Smooth muscle cell (in vitro differentiated cells): ENCODE results near the gene MKKS. TPM values are rescaled to one million over a fixed set of nuclear protein-coding genes. Genes with fewer than 3 reads are reported as not detected.

Experiments
- DNase-seq: peaks from one replicate; lab custom pipeline; 2025; ENCODE audit not compliant: unreplicated experiment; lab: John Stamatoyannopoulos, UW
- H2AFZ ChIP-seq: fragments of 200-600 bp; sonication (generic); 2 replicates; pipeline ENCODE4 v1.6.0; 2016; ENCODE audit warnings: antibody characterized with exemption, low read depth, mild to moderate bottlenecking
- H3F3A ChIP-seq: fragments of 200-600 bp; sonication (generic); 2 replicates; pipeline ENCODE4 v1.6.0; 2017; ENCODE audit warnings: antibody characterized with exemption, low read depth
- H3K27ac ChIP-seq: fragments of 200-600 bp; sonication (generic); 2 replicates; pipeline ENCODE4 v1.5.1; 2016; ENCODE audit warnings: low read depth, mild to moderate bottlenecking
- H3K27me3 ChIP-seq: fragments of 200-600 bp; sonication (generic); 2 replicates; pipeline ENCODE4 v1.6.1; 2016; ENCODE audit warnings: low read depth, mild to moderate bottlenecking
- H3K36me3 ChIP-seq: fragments of 200-600 bp; sonication (generic); 2 replicates; pipeline ENCODE4 v1.5.1; 2016; ENCODE audit warnings: low read depth
- H3K4me1 ChIP-seq: fragments of 200-600 bp; sonication (generic); 2 replicates; pipeline ENCODE4 v1.5.1; 2016; ENCODE audit warnings: low read depth
- H3K4me2 ChIP-seq: fragments of 200-600 bp; sonication (generic); 2 replicates; pipeline ENCODE4 v1.6.0; 2016; ENCODE audit warnings: mild to moderate bottlenecking
- H3K4me3 ChIP-seq: fragments of 200-600 bp; sonication (generic); 2 replicates; pipeline ENCODE4 v1.5.1; 2016; ENCODE audit warnings: mild to moderate bottlenecking
- H3K79me2 ChIP-seq: fragments of 200-600 bp; sonication (generic); 2 replicates; pipeline ENCODE4 v1.6.0; 2016; ENCODE audit warnings: low read depth, mild to moderate bottlenecking
- H3K9ac ChIP-seq: fragments of 200-600 bp; sonication (generic); 2 replicates; pipeline ENCODE4 v1.6.0; 2016; ENCODE audit warnings: low read depth
- H3K9me3 ChIP-seq: fragments of 200-600 bp; sonication (generic); replicated peaks from 2 replicates; pipeline ENCODE4 v1.5.1; 2016; ENCODE audit warnings: low read depth
- H4K20me1 ChIP-seq: fragments of 200-600 bp; sonication (generic); 2 replicates; pipeline ENCODE4 v1.6.0; 2016; ENCODE audit warnings: low read depth
- CTCF ChIP-seq: fragments of 200-600 bp; sonication (generic); IDR thresholded peaks from 2 replicates; pipeline ENCODE4 v1.5.1; 2017; ENCODE audit warnings: borderline replicate concordance, mild to moderate bottlenecking, antibody characterized with exemption; ENCODE audit not compliant: insufficient read depth, poor library complexity, severe bottlenecking
- WGBS: methylation state at CpG from one replicate; pipeline ENCODE4 v1.1.7; 2016; ENCODE audit warnings: low lambda C conversion rate; 5-methylcytosine and 5-hydroxymethylcytosine counted together
- polyA plus RNA-seq: library from polyadenylated mRNA; unstranded; fragments of >200 nt; fragmentation: Nextera tagmentation; extraction: Ambion mirVana; gene quantifications from 2 replicates; pipeline ENCODE4 v1.2.1, GENCODE V29; 2016
- total RNA-seq: library from RNA; depleted of rRNA; stranded (reverse); fragments of >200 nt; gene quantifications from 2 replicates; pipeline ENCODE4 v1.2.3, GENCODE V29; 2014

Gene MKKS
- total and polyA plus RNA-seq, 2 experiments from 2014 or later, result 15.6 to 19.8 TPM

GRCh38 chr20:10408108-10408813 lies 25.8 kb downstream of the MKKS start:
- Histone ChIP-seq H3K27ac (no peak overlapping the region), H2AFZ (no peak overlapping the region), H3K9ac (no peak overlapping the region), H3K9me3 (no peaks in the 10 kb centered on the region), H3K4me3 (no peak overlapping the region), H3K36me3 (peaks cover 8% of the 10 kb centered on the region), H3K79me2 (no peaks in the 10 kb centered on the region), H4K20me1 (no peaks in the 10 kb centered on the region), H3K4me2 (no peak overlapping the region), H3F3A (no peaks in the 10 kb centered on the region), H3K4me1 (no peaks in the 10 kb centered on the region), H3K27me3 (no peaks in the 10 kb centered on the region)
- 94% methylated on average over 2 of the region's 2 CpGs for WGBS
- TF ChIP-seq CTCF, result no peak
- no peak for DNase-seq

- H3K36me3 ChIP-seq, result peaks cover 8% of the 10 kb centered on the region
- no peaks in the 10 kb centered on the region for H3K9me3 ChIP-seq
- no peak overlapping the region for H3K4me2 ChIP-seq
- TF ChIP-seq CTCF, result no peak
- H3K79me2 ChIP-seq, result no peaks in the 10 kb centered on the region
- no peaks in the 10 kb centered on the region for H3K4me1 ChIP-seq
- 93% methylated on average over 4 of the region's 4 CpGs for WGBS
- H3K27me3 ChIP-seq, result no peaks in the 10 kb centered on the region
- no peak for DNase-seq
- no peaks in the 10 kb centered on the region for H4K20me1 ChIP-seq
- no peak overlapping the region for H2AFZ ChIP-seq
- H3K27ac ChIP-seq, result no peak overlapping the region
- H3K9ac ChIP-seq, result no peak overlapping the region
- H3K4me3 ChIP-seq, result no peak overlapping the region
- no peaks in the 10 kb centered on the region for H3F3A ChIP-seq
Measured at GRCh38 chr20:10404959-10405530, 29.0 kb downstream of the MKKS start.

GRCh38 chr20:10404023-10404628 lies 29.9 kb downstream of the MKKS start:
- Histone ChIP-seq H3K27ac (no peak overlapping the region), H3K9me3 (no peaks in the 10 kb centered on the region), H3K36me3 (peaks cover 8% of the 10 kb centered on the region), H3K4me2 (no peak overlapping the region), H3K4me1 (no peaks in the 10 kb centered on the region), H3K27me3 (no peaks in the 10 kb centered on the region), H2AFZ (no peak overlapping the region), H4K20me1 (no peaks in the 10 kb centered on the region), H3F3A (no peaks in the 10 kb centered on the region), H3K79me2 (no peaks in the 10 kb centered on the region), H3K4me3 (no peak overlapping the region), H3K9ac (no peak overlapping the region)
- TF ChIP-seq CTCF, result no peak
- DNase-seq, result no peak
- 95% methylated on average over 2 of the region's 2 CpGs for WGBS
